ENCODE results near the gene TBC1D9B.

Gene TBC1D9B

DNA sequence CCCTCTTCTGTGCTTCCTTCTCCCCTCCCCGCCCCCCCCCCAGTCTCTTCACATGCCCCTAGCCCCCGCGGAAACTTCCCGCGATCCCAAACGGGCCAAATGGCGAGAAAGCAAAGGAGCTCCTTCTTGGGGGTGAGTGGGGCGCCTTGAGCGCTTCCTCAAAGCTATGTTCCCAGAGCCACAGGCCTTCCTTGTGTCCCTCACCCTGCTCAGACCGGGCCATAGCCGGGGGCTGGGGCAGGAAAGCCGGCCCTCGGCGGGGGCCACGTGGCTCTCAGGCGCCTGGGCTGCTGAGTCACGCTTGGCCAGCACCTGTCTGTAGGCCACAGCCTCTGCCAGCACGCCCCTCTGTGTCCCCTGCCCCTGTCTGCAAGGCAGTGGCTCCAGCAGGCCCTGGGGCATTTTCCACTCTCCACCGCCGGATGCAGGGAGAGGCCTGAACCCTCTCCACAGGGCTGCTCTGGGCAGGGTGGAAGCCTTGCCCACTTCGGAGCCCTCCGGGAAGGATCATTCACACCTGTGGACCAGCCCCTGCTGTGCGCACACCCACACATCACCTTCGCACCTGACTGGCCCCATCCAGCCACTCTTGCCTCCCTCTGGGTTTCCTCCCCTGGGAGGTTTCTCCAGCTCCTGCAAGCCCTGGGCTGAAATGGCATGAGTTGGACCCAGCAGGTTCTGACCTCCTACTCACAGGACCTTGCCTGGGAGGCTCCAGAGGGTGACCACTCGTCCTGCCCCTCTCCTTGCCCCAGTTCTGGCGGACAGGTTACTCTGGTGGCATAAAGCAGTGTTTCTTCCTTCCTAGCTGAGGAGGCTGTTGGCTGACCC lies 88.2 kb downstream of the TBC1D9B start:
- DNase-seq, result peak; percentile 44

DNA sequence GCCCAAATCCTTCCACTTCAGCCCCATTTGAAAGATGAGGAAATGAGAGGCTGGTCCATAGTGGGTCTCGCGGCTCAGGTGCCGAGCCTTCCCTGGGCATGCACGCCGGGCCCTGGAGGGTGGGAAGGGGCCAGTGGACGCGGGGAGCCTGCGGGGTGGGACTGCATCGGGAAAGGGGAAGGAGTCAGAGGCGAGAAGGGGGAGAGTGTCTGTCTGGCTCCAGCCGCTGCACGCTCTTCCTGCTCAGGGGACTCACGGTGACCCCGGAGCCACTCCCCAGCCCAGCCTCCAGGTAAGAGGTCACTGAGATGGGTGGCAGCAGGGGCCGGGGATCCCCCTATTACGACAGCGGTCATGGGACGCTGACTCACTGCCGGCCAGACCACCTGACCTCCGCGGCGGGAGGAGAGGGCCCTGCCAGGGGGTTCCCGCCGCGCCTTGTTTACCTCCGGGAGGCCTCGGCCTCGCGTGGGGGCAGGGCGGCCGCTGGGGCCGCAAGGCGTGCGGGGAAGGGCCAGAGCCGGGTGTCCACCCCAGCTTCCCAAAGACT lies 88.9 kb downstream of the TBC1D9B start:
- DNase-seq, result peak; percentile 85

DNA sequence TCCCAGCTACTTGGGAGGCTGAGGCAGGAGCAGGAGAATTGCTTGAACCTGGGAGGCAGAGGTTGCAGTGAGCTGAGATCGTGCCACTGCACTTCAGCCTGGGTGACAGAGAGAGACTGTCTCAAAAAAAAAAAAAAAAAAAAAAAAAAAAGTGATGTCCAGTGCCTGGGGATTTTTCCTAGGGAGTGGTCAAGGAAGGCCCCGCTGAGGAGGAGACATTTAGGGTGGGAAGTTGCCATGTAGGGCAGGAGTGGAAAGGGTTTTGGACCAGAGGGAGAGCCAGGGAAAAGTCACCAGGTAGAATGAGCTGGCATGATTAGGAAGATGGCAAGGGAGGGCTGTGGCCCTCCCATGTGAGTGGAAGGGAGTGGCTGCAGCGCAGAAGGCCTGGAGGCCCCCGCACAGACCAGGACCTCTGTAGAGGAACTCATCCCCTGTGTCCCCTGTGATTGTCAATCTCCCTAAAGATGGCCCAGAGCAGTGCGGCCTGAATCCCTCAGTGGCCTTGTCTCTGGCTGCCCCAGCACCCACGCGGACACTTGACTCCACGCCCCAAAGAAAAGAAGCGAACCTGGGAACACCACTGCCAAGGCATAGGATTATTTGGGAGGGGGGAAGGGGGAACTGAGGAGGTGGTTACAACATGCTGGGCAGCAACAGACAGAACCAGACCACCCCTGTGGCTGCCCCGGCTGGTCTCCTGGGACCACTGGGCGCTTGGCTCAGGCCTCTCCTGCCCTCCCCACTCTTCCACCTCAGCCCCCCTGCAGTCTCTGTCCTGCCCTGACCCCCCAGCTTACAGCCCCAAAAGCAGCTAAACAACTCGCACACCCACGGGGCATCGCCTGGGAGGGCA lies 89.6 kb downstream of the TBC1D9B start:
- no peak for DNase-seq

DNA sequence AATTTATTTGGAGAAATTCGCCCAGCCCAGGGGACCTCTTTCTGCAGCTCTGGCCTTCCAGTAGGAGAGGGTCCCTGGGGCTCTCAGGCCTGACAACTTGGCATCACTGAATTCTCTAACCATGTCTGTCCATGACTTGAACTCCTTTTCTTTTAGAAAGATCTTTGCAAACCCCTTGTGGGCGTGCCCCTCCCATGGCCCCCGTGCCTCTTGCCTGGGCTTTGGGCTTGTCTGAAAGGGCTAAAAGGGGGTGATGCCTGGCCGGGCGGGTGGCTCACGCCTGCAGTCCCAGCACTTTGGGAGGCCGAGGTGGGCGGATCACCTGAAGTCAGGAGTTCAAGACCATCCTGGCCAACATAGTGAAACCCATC lies 90.2 kb downstream of the TBC1D9B start:
- DNase-seq, result no peak

DNA sequence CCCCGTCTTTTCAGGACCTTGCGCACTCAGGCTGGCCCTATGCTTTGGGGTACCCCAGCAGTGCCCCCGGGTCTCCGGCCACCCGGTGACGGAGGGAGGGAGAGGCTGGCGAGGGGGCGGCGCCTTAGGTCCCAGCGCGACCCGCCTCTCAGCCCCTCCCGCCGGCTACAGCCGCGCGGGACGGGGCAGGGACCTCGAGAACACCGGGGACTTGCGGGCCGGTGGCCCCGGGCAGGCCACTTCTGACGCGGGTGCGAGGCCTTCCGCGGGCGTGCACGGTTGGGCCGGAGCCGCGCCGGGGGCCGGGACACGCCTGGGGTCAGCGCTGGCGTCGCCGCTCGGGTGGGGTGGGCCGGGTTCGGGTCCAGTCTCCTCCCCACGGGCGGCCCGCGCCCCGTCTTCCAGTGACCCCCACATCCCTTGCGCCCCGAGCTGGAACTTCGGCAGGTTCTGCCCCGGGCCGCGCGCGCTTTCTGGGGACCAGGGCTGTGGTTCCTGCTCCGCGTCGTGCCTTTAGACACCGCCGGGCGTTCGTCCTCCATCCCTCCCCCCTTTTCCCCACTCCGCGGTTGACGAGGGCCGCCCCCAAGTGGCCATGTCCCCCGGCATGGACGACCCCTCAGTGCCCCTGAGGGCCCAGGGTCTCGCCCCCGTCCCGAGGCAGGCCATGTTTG lies 90.8 kb downstream of the TBC1D9B start:
- no peak for DNase-seq

DNA sequence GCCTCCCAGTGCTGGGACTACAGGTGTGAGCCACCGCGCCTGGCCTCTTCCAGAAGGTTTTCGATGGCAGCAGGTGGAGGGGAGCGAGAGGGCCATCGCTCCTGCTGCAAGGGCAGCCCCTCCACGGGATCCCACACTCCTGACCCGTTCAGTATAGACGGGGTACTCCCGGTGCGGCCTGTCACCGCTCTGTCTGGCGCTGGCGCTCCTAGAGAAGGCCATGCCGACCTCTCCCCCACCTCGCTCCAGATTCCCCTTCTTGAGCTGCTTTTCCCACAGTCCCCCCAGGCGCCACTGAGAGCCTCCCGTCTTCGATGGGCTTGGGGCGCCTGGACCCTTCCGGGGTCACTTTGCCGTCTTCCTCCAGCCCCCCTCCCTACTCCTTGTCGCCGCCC lies 91.3 kb downstream of the TBC1D9B start:
- DNase-seq, result no peak

DNA sequence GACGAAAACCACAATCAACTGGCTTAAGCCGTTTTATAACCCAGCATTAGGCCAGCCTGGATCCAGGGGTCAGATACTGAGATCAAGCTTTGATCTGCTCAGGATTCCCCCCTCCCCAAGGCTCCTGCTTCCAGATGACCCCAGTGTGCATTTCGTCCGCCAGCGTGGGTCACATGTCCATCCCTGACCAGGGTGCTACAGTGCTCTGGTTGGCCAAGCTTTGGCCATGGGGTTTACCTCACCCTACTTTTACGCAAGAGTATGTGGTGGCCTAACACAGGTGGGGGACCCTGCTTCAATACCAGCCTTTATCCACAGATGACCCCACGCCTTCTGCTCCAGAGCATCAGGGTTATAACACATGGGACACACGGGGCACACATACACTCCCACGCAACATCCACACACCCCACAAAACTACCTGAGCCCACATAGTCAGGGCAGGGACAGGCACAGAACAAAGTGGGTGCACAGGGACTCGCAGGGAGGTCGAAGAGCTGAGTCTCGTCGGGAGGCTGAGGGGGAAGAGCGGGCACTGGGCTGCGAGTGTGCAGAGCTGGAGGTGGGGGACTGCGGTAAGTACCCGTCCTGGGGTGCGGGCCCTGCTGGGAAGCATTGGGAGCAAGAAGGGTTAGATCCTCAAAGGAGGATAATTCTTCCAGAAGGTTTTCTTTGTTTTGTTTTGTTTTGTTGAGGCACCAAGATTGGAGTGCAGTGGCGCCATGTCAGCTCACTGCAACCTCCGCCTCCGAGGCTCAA lies 92.0 kb downstream of the TBC1D9B start:
- no peak for DNase-seq

DNA sequence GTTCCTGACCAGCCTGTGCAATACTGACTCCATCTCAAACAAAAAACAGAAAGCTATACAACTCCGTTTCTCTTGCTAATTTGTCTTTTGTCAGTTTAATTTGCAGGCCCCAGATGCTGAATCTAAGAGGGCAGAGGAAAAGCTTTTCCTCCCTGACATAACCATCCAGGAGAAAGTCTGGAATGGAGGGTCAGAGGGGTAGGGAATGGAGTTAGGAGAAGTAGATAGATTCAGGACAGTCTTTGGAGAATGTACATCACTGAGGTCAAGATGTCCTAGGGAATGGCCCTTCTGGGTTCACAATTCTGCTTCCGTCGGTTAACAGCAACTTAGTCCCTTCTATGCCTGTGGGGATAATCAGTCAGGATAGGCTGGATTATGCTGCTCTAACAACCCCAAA lies 93.6 kb downstream of the TBC1D9B start:
- no peak for DNase-seq

DNA sequence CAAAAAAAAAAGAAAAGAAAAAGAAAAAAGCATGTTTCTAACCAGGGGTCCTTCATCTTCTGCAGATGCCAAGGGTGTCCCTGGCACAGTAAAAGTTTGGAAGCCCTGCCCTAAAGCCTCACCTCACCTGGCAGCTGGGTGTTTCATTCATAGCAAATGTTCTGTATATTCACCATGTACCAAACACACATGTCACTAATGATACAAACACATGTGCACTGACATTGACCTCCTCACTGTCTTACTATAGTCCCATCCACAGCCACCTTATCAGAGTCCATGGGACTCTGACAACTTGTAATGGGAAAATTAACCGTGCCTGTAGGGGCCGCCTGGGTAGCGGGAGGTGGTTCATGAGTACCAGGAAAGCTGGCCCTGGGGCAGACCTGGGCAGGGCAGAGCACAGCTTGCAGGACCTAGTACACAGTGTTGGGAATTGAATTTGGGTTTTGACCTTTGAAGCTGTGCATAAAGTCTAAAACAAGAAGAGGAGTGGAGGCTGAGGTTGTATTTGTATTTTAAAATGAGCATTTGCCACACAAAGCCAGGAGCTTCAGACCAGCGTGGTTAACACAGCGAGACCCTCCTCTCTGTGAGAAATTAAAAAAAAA lies 94.6 kb downstream of the TBC1D9B start:
- DNase-seq, result no peak

DNA sequence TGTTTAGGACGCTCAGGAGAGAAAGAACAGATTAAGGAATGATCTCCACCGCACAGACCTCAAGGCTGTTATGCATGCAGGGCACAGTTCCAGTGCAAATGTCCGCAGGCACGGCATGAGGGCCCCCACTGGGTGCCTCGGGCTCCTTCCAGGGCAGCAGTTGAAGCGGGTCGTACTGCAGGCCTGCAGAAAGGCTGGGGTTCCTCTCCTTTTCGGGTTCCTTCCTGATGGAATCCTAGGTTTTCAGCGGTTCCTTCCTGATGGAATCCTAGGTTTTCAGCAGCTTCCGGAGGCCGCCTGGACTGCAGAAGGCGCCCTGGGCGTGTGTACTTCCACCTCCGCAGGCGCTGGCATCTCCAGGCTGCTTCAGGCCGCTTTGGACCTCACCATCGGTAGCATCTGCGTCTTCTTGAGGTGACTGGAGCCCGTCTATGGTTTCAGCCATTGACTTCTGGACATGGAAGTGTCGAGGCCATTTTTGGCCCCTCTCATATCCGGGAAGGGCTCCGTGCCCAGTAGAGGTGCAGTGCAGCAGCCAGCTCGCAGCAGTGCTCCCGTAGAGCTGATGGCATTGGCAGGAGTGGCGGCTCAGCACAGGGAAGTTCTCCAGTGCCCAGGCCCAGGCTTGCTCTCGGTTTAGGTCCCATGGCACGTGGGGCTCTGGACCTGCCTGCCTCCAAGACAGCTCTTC lies 95.4 kb downstream of the TBC1D9B start:
- DNase-seq, result no peak

Measured in fibroblast of skin of right quadriceps (primary cell).